ENCODE data around the gene GOSR2. TPM values are rescaled to one million over a fixed set of nuclear protein-coding genes. Genes with fewer than 3 reads are reported as not detected.

GOSR2 gene
- polyA plus RNA-seq, 1 donor (not counting 4 experiments of a cell fraction or from before 2014, with no cell fraction given): 48.6 TPM

- Histone ChIP-seq H3K36me3 (ENCODE audit: control insufficient read depth in 2 of 2, extremely low read depth in 1 of 2, insufficient read depth in 2 of 2, low read length in 2 of 2) (no peaks in the 10 kb centered on the region), H3K27me3 (ENCODE audit: control insufficient read depth, extremely low read depth, insufficient read depth, low read length) (peaks cover 66% of the 10 kb centered on the region), H3K27ac (ENCODE audit: control insufficient read depth, insufficient read depth, low read length) (no peak overlapping the region), H4K20me1 (ENCODE audit: control insufficient read depth, extremely low read depth, insufficient read depth, low read length) (peaks cover 3% of the 10 kb centered on the region), H3K9me1 (ENCODE audit: control insufficient read depth, extremely low read depth, insufficient read depth, low read length) (no peaks in the 10 kb centered on the region), H3K9ac (ENCODE audit: control insufficient read depth, extremely low read depth, insufficient read depth, low read length) (no peak overlapping the region), H3K4me1 (ENCODE audit: control insufficient read depth, extremely low read depth, insufficient read depth, low read length) (no peaks in the 10 kb centered on the region), H3K9me3 (ENCODE audit: control insufficient read depth, low read depth, low read length) (no peaks in the 10 kb centered on the region), H3K79me2 (ENCODE audit: control insufficient read depth, insufficient read depth, low read length) (no peaks in the 10 kb centered on the region), H3K4me3 (ENCODE audit: control insufficient read depth in 2 of 3, extremely low read depth in 1 of 3, insufficient read depth in 2 of 3, low read depth in 1 of 3, low read length in 3 of 3) (no peak overlapping the region), H3K4me2 (ENCODE audit: control insufficient read depth, extremely low read depth, insufficient read depth, low read depth, low read length) (no peak overlapping the region), H2AFZ (ENCODE audit: control insufficient read depth, low read length) (no peak overlapping the region)
- FAIRE-seq (no peak), DNase-seq (ENCODE audit: low read depth, low spot score) (no peak)
- dilution Hi-C loops (cut with MboI; ENCODE audit: extremely low pct_ligation_motif_present, low sequenced_read_pairs): no loop called here
- TF ChIP-seq EZH2 (IDR thresholded peaks at IDR 0.05; ENCODE audit: low read length) (no peak), CTCF (optimal IDR thresholded peaks at IDR 0.05 in 1 of 3, IDR thresholded peaks at IDR 0.05 in 1 of 3, conservative IDR thresholded peaks at IDR 0.05 in 1 of 3; ENCODE audit: extremely low read depth in 1 of 3, insufficient read depth in 2 of 3, low read length in 3 of 3) (no peak)
Observed at GRCh38 chr17:46976626-46977270, 53.8 kb downstream of the GOSR2 start.

- no peak overlapping the region for H3K4me2 ChIP-seq (ENCODE audit: control insufficient read depth, extremely low read depth, insufficient read depth, low read depth, low read length)
- H3K9ac ChIP-seq (ENCODE audit: control insufficient read depth, extremely low read depth, insufficient read depth, low read length): no peak overlapping the region
- no peaks in the 10 kb centered on the region for H3K9me1 ChIP-seq (ENCODE audit: control insufficient read depth, extremely low read depth, insufficient read depth, low read length)
- H4K20me1 ChIP-seq (ENCODE audit: control insufficient read depth, extremely low read depth, insufficient read depth, low read length): peaks cover 3% of the 10 kb centered on the region
- H2AFZ ChIP-seq (ENCODE audit: control insufficient read depth, low read length): no peak overlapping the region
- FAIRE-seq (no peak), DNase-seq (ENCODE audit: low read depth, low spot score) (no peak)
- TF ChIP-seq CTCF (optimal IDR thresholded peaks at IDR 0.05 in 1 of 3, IDR thresholded peaks at IDR 0.05 in 1 of 3, conservative IDR thresholded peaks at IDR 0.05 in 1 of 3; ENCODE audit: extremely low read depth in 1 of 3, insufficient read depth in 2 of 3, low read length in 3 of 3): peak in 2 of 3 experiments; percentile 5 to 15
- no peak for TF ChIP-seq EZH2 (IDR thresholded peaks at IDR 0.05; ENCODE audit: low read length)
- no peak overlapping the region for H3K4me3 ChIP-seq (ENCODE audit: control insufficient read depth in 2 of 3, extremely low read depth in 1 of 3, insufficient read depth in 2 of 3, low read depth in 1 of 3, low read length in 3 of 3)
- dilution Hi-C loops (cut with MboI; ENCODE audit: extremely low pct_ligation_motif_present, low sequenced_read_pairs): no loop called here
- no peaks in the 10 kb centered on the region for H3K79me2 ChIP-seq (ENCODE audit: control insufficient read depth, insufficient read depth, low read length)
- no peak overlapping the region for H3K27ac ChIP-seq (ENCODE audit: control insufficient read depth, insufficient read depth, low read length)
- no peaks in the 10 kb centered on the region for H3K36me3 ChIP-seq (ENCODE audit: control insufficient read depth in 2 of 2, extremely low read depth in 1 of 2, insufficient read depth in 2 of 2, low read length in 2 of 2)
- peaks cover 60% of the 10 kb centered on the region for H3K27me3 ChIP-seq (ENCODE audit: control insufficient read depth, extremely low read depth, insufficient read depth, low read length)
- no peaks in the 10 kb centered on the region for H3K9me3 ChIP-seq (ENCODE audit: control insufficient read depth, low read depth, low read length)
- H3K4me1 ChIP-seq (ENCODE audit: control insufficient read depth, extremely low read depth, insufficient read depth, low read length): no peaks in the 10 kb centered on the region
Observed at GRCh38 chr17:46977348-46977747, 54.4 kb downstream of the GOSR2 start.

Measured in keratinocyte (primary cell).